PC-9 (cell line): ENCODE measurements around the gene EYA3. TPM values are rescaled to one million over a fixed set of nuclear protein-coding genes. Genes with fewer than 3 reads are reported as not detected.

Experiments used
- BruUV-seq: library from RNA; stranded (reverse); fragments of 400-500 nt; replicated peaks from 2 replicates; lab custom pipeline; 2021; lab: Mats Ljungman, UMichigan
- CTCF ChIA-PET: fragments of 300-600 bp; sonication (Branson Sonifier 250); formaldehyde crosslinking; loops from one replicate; lab custom pipeline; 2022; ENCODE audit warnings: antibody characterized with exemption; lab: Charles Lee
- POLR2A ChIA-PET: fragments of 300-600 bp; sonication (Branson Sonifier 250); formaldehyde crosslinking; loops from one replicate; lab custom pipeline; 2022; ENCODE audit warnings: antibody characterized with exemption; ENCODE audit not compliant: unreplicated experiment; lab: Charles Lee
- DNase-seq, 2 experiments: peaks; one replicate each; pipeline versions ENCODE4 v3.0.0 to v3.0.0-alpha.2; 2015 to 2022; ENCODE audit warnings: mixed read lengths in 1 of 2
- H2AFZ ChIP-seq: fragments of 200-600 bp; sonication (generic); 2 replicates; pipeline ENCODE4 v1.8.1; 2017; ENCODE audit warnings: antibody characterized with exemption
- H3F3A ChIP-seq: fragments of 200-600 bp; sonication (generic); 2 replicates; pipeline ENCODE4 v1.8.1; 2017; ENCODE audit warnings: antibody characterized with exemption, mild to moderate bottlenecking, low read depth; ENCODE audit not compliant: insufficient read depth
- H3K27ac ChIP-seq: fragments of 200-600 bp; sonication (generic); 2 replicates; pipeline ENCODE4 v1.6.1; 2016; ENCODE audit warnings: mixed run types
- H3K27me3 ChIP-seq: fragments of 200-600 bp; sonication (generic); 2 replicates; pipeline ENCODE4 v1.6.1; 2016; ENCODE audit warnings: low read depth, mixed run types; ENCODE audit not compliant: insufficient read depth
- H3K36me3 ChIP-seq: fragments of 200-600 bp; sonication (generic); 2 replicates; pipeline ENCODE4 v1.6.1; 2016; ENCODE audit warnings: low read depth, mixed run types
- H3K4me1 ChIP-seq: fragments of 200-600 bp; sonication (generic); replicated peaks from 2 replicates; pipeline ENCODE4 v1.6.1; 2016; ENCODE audit warnings: mixed run types; ENCODE audit not compliant: insufficient read depth
- H3K4me2 ChIP-seq: fragments of 200-600 bp; sonication (generic); 2 replicates; pipeline ENCODE4 v1.6.1; 2017; ENCODE audit warnings: mixed run types
- H3K4me3 ChIP-seq: fragments of 200-600 bp; sonication (generic); 2 replicates; pipeline ENCODE4 v1.6.1; 2016; ENCODE audit warnings: mixed run types
- H3K79me2 ChIP-seq: fragments of 200-600 bp; sonication (generic); 2 replicates; pipeline ENCODE4 v1.6.1; 2017; ENCODE audit warnings: low read depth, mixed run types
- H3K9me2 ChIP-seq: fragments of 200-600 bp; sonication (generic); 2 replicates; pipeline ENCODE4 v1.8.1; 2017; ENCODE audit warnings: mild to moderate bottlenecking; ENCODE audit not compliant: insufficient read depth
- H3K9me3 ChIP-seq: fragments of 200-600 bp; sonication (generic); 2 replicates; pipeline ENCODE4 v1.8.1; 2016; ENCODE audit warnings: low read depth; ENCODE audit not compliant: insufficient read depth
- H4K20me1 ChIP-seq: fragments of 200-600 bp; sonication (generic); 2 replicates; pipeline ENCODE4 v1.8.1; 2017; ENCODE audit not compliant: insufficient read depth
- EZH2 ChIP-seq: fragments of 200-600 bp; sonication (generic); IDR thresholded peaks from 2 replicates; pipeline ENCODE4 v1.8.0; 2017; ENCODE audit warnings: antibody characterized with exemption, low read depth
- intact Hi-C: fragments of 100-400 bp; cut with micrococcal nuclease; formaldehyde crosslinking; loops from one replicate; pipeline ENCODE4 v1.10.0; 2022; ENCODE audit not compliant: unreplicated experiment
- total RNA-seq: library from RNA; stranded (reverse); gene quantifications from 2 replicates; pipeline ENCODE4 v1.2.3, GENCODE V29; 2021
- TF ChIP-seq, protein P1 (sequence below): fragments of 200-600 bp; sonication (generic); conservative IDR thresholded peaks from 2 replicates; pipeline ENCODE4 v1.6.1; 2017; ENCODE audit warnings: mixed run types, antibody characterized with exemption, mild to moderate bottlenecking, moderate library complexity

Gene EYA3
- total RNA-seq, 1 experiment from 2014 or later: 19.0 TPM

GRCh38 chr1:27963393-27963792, 125.0 kb downstream of the EYA3 start:
- peaks cover 35% of the 10 kb centered on the region for H3K4me1 ChIP-seq
- H3F3A ChIP-seq: peaks cover 19% of the 10 kb centered on the region; the same call in 1 of the 2 replicates
- H3K27ac ChIP-seq: no peak overlapping the region
- intact Hi-C loops: no loop called here
- H4K20me1 ChIP-seq: no peaks in the 10 kb centered on the region
- no peaks in the 10 kb centered on the region for H3K27me3 ChIP-seq
- H2AFZ ChIP-seq: no peak overlapping the region
- no peak overlapping the region for H3K4me3 ChIP-seq
- no peak for DNase-seq
- no peaks in the 10 kb centered on the region for H3K79me2 ChIP-seq
- no peaks in the 10 kb centered on the region for H3K36me3 ChIP-seq
- CTCF ChIA-PET: no interaction called here
- no peaks in the 10 kb centered on the region for H3K9me2 ChIP-seq
- POLR2A ChIA-PET: no interaction called here
- no TSS peak for BruUV-seq
- no peaks in the 10 kb centered on the region for H3K9me3 ChIP-seq
- H3K4me2 ChIP-seq: no peak overlapping the region
- TF ChIP-seq, protein P1, sequence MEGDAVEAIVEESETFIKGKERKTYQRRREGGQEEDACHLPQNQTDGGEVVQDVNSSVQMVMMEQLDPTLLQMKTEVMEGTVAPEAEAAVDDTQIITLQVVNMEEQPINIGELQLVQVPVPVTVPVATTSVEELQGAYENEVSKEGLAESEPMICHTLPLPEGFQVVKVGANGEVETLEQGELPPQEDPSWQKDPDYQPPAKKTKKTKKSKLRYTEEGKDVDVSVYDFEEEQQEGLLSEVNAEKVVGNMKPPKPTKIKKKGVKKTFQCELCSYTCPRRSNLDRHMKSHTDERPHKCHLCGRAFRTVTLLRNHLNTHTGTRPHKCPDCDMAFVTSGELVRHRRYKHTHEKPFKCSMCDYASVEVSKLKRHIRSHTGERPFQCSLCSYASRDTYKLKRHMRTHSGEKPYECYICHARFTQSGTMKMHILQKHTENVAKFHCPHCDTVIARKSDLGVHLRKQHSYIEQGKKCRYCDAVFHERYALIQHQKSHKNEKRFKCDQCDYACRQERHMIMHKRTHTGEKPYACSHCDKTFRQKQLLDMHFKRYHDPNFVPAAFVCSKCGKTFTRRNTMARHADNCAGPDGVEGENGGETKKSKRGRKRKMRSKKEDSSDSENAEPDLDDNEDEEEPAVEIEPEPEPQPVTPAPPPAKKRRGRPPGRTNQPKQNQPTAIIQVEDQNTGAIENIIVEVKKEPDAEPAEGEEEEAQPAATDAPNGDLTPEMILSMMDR: no peak
- TF ChIP-seq EZH2: no peak

DNA sequence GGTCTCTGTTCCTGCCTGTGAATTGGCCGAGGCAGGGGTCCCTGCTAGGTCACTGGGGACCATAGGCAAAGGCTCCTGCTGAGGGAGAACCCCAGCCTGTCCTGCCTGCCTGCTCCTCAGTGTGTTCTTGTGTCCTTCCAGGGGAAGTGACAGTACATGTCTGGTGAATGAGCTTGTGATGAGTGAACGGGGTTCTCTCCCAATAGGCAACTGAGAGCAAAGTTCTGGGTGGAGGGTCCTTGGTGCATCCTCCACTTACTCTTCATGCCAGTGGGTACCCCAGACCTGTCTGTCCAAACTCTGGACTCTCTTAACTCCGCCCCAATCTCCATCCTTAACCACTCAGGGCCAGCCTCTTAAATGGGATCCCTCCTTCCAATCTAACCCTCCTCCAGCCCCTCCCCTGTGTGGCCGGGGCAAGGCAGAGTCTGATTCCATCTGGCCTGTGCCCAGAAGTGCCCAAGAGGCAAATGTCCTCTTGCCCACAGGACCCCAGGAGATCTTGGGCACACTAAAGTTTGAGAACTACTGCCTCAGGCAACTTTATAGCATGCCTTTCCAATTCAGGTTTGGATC, 126.7 kb downstream of the EYA3 start:
- H3K9me2 ChIP-seq: no peaks in the 10 kb centered on the region
- no peak overlapping the region for H3K4me3 ChIP-seq
- H3F3A ChIP-seq: peaks cover 14% of the 10 kb centered on the region; the same call in 1 of the 2 replicates
- H3K27me3 ChIP-seq: no peaks in the 10 kb centered on the region
- H2AFZ ChIP-seq: no peak overlapping the region
- peak overlapping the region; percentile 92; the same call in 1 of the 2 replicates for H3K4me2 ChIP-seq
- intact Hi-C loops: no loop called here
- no peak overlapping the region for H3K27ac ChIP-seq
- no peak for TF ChIP-seq EZH2
- TF ChIP-seq, protein P1: no peak
- no peaks in the 10 kb centered on the region for H3K79me2 ChIP-seq
- BruUV-seq: TSS peak; percentile 22
- no peaks in the 10 kb centered on the region for H3K36me3 ChIP-seq
- no peaks in the 10 kb centered on the region for H3K9me3 ChIP-seq
- POLR2A ChIA-PET: no interaction called here
- CTCF ChIA-PET: no interaction called here
- H3K4me1 ChIP-seq: peaks cover 19% of the 10 kb centered on the region; the same call in 1 of the 2 replicates
- DNase-seq: no peak
- H4K20me1 ChIP-seq: no peaks in the 10 kb centered on the region

GRCh38 chr1:27960762-27961645, 127.4 kb downstream of the EYA3 start:
- Histone ChIP-seq H3K4me2 (peak overlapping the region; percentile 92), H2AFZ (no peak overlapping the region), H3F3A (peaks cover 14% of the 10 kb centered on the region; the same call in 1 of the 2 replicates), H3K9me3 (no peaks in the 10 kb centered on the region), H3K4me1 (peaks cover 14% of the 10 kb centered on the region; the same call in 1 of the 2 replicates), H3K9me2 (no peaks in the 10 kb centered on the region), H3K4me3 (peak overlapping the region; percentile 67; the same call in 1 of the 2 replicates), H4K20me1 (no peaks in the 10 kb centered on the region), H3K27ac (no peak overlapping the region), H3K27me3 (no peaks in the 10 kb centered on the region), H3K79me2 (no peaks in the 10 kb centered on the region), H3K36me3 (no peaks in the 10 kb centered on the region)
- TF ChIP-seq, protein P1: no peak
- no peak for TF ChIP-seq EZH2
- CTCF ChIA-PET: interaction anchor here (0.7 kb wide), 1 partner anchor 20 kb away, joined by 3 read pairs; no protein-coding TSS in a partner anchor
- intact Hi-C loops: loop anchor here (1.0 kb wide), 1 partner anchor 7 kb away; no protein-coding TSS in a partner anchor
- BruUV-seq: no TSS peak
- POLR2A ChIA-PET: no interaction called here
- DNase-seq: no peak
